Measurements from ENCODE around the gene SLC25A23. TPM values are rescaled to one million over a fixed set of nuclear protein-coding genes. Genes with fewer than 3 reads are reported as not detected.

SLC25A23 gene
- total RNA-seq, 2 donors from 2014 or later, result 89.6 to 97.1 TPM

GRCh38 chr19:6423499-6424194, 35.9 kb downstream of the SLC25A23 start:
- no peak overlapping the region for H3K27ac ChIP-seq
- ATAC-seq (ENCODE audit: insufficient number of reproducible peaks, low FRiP score, low read depth), result no peak

GRCh38 chr19:6421075-6422014, 38.2 kb downstream of the SLC25A23 start:
- Histone ChIP-seq H3K4me3 (no peak overlapping the region), H3K27me3 (replicated peaks; ENCODE audit: insufficient read depth) (no peaks in the 10 kb centered on the region), H3K27ac (no peak overlapping the region), H3K9me3 (no peaks in the 10 kb centered on the region), H3K36me3 (peaks cover 47% of the 10 kb centered on the region), H3K4me1 (ENCODE audit: control insufficient read depth in 1 of 2, low read depth in 2 of 2) (peaks cover 11 to 26% of the 10 kb centered on the region in 2 donors)
- DNase-seq (ENCODE audit: low spot score) (no peak), ATAC-seq (ENCODE audit: insufficient number of reproducible peaks, low FRiP score, low read depth) (no peak)
- no peak for TF ChIP-seq CTCF (IDR thresholded peaks at IDR 0.05)

More at GRCh38 chr19:6423499-6424194, 35.9 kb downstream of the SLC25A23 start:
- H3K4me1 ChIP-seq (ENCODE audit: control insufficient read depth in 1 of 2, low read depth in 2 of 2), result peaks cover 11 to 26% of the 10 kb centered on the region in 2 donors
- H3K9me3 ChIP-seq, result no peaks in the 10 kb centered on the region
- peak overlapping the region; percentile 95 for H3K4me3 ChIP-seq
- DNase-seq (ENCODE audit: low spot score), result no peak
- no peak for TF ChIP-seq CTCF (IDR thresholded peaks at IDR 0.05)
- no peaks in the 10 kb centered on the region for H3K27me3 ChIP-seq (replicated peaks; ENCODE audit: insufficient read depth)
- H3K36me3 ChIP-seq, result peaks cover 25% of the 10 kb centered on the region

DNA sequence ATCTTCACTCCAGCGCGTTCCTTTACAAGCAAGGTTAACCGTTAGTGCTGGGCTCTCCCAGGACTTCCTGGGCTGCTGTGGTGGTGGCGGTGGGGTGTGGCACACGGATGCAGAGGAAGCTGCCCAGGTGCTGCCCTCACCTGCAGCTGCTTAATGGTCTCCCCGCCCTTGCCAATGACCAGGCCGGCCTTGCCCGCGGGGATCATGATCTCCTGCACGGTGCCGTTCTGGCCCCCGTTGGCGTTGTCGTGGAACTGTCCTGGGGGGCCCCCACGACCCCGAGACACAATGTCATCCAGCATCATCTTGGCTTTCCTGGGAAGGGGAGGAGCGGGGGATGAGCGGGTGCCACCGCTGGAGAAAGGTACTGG, 41.0 kb downstream of the SLC25A23 start:
- H3K9me3 ChIP-seq, result no peaks in the 10 kb centered on the region
- H3K27ac ChIP-seq, result no peak overlapping the region
- no peak for TF ChIP-seq CTCF (IDR thresholded peaks at IDR 0.05)
- H3K4me1 ChIP-seq (ENCODE audit: control insufficient read depth in 1 of 2, low read depth in 2 of 2), result peaks cover 11 to 22% of the 10 kb centered on the region in 2 donors
- H3K36me3 ChIP-seq, result peaks cover 70% of the 10 kb centered on the region
- ATAC-seq (ENCODE audit: insufficient number of reproducible peaks, low FRiP score, low read depth) (no peak), DNase-seq (ENCODE audit: low spot score) (no peak)
- H3K27me3 ChIP-seq (replicated peaks; ENCODE audit: insufficient read depth), result no peaks in the 10 kb centered on the region
- H3K4me3 ChIP-seq, result no peak overlapping the region

DNA sequence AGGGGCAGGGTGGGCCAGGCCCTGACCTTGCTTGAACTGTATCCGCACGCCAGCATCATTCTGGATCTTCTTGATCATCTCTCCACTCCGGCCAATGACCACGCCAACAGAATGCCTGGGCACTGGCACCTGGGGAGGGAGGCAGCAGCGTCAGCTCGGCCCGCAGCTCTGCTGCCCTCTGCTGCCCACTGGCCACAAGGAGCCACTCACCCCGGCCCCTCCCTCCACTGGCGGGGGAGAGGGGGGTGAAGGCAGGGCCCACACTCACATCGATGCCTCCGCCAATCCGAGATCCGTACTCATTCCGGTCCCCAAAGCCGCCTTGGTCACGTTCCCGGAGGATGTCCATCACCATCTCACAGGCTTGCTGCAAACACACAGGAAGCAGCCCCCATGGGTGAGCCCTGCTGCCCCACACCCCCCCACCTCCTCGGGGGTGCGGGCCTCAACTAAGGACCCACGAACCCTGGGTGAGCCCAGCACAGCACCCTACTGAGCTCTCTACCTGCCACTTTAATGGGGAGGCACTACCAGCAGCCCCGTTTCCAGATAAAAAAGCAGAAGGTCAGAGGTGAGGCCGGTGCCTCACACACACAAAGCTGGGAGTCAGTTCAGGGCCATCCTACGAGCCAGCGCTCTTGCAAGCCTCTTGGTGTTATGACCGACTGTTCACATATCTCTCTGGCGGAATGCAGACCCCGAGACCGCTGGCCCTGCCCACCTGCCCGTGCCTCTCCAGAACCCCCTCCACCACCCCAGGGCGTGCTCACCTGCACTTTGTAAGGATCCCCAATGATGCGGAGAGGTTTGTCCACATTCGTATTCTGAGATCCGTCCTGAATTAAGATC, 41.7 kb downstream of the SLC25A23 start:
- DNase-seq (ENCODE audit: low spot score) (no peak), ATAC-seq (ENCODE audit: insufficient number of reproducible peaks, low FRiP score, low read depth) (no peak)
- Histone ChIP-seq H3K4me1 (ENCODE audit: control insufficient read depth in 1 of 2, low read depth in 2 of 2) (peaks cover 5 to 16% of the 10 kb centered on the region in 2 donors), H3K36me3 (peaks cover 70% of the 10 kb centered on the region), H3K4me3 (no peak overlapping the region), H3K27me3 (replicated peaks; ENCODE audit: insufficient read depth) (no peaks in the 10 kb centered on the region), H3K27ac (no peak overlapping the region), H3K9me3 (no peaks in the 10 kb centered on the region)
- no peak for TF ChIP-seq CTCF (IDR thresholded peaks at IDR 0.05)
